HG03521 (cell line): ENCODE results near the gene HSPG2.

Experiments used
- ATAC-seq: cut with Tn5 transposase; IDR thresholded peaks from one replicate; pipeline ENCODE4 v1.9.1; 2021; ENCODE audit warnings: mild to moderate bottlenecking, moderate library complexity; ENCODE audit not compliant: unreplicated experiment

The HSPG2 gene

GRCh38 chr1:21774835-21775549, 162.1 kb downstream of the HSPG2 start:
- ATAC-seq, result no peak

GRCh38 chr1:21773585-21773984, 163.5 kb downstream of the HSPG2 start:
- ATAC-seq, result no peak
